GM18517 (cell line): ENCODE measurements around the gene BIRC7.

ENCODE experiments used
- ATAC-seq: cut with Tn5 transposase; IDR thresholded peaks from one replicate; pipeline ENCODE4 v1.9.1; 2021; ENCODE audit warnings: mild to moderate bottlenecking, moderate library complexity; ENCODE audit not compliant: unreplicated experiment

Gene BIRC7

DNA sequence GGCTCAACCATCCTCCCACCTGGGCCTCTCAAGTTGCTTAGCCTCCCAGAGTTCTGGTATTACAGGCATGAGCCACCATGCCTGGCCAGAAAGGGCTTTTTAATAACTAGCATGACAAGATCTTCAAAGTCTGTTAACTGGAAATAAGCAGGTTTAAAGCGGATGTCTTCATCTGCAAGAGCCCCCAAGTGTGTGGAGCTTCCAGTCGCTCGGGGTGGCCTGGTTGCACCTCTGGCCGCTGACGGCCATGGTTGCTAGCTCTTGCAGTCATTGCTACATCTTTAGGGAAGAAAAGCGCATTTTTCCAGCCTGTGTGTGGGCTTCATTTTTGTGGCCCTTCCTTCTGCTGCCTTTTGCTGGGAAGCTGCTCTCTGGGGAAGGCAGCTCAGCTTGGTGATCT is 44.7 kb downstream of the BIRC7 start:
- no peak for ATAC-seq

DNA sequence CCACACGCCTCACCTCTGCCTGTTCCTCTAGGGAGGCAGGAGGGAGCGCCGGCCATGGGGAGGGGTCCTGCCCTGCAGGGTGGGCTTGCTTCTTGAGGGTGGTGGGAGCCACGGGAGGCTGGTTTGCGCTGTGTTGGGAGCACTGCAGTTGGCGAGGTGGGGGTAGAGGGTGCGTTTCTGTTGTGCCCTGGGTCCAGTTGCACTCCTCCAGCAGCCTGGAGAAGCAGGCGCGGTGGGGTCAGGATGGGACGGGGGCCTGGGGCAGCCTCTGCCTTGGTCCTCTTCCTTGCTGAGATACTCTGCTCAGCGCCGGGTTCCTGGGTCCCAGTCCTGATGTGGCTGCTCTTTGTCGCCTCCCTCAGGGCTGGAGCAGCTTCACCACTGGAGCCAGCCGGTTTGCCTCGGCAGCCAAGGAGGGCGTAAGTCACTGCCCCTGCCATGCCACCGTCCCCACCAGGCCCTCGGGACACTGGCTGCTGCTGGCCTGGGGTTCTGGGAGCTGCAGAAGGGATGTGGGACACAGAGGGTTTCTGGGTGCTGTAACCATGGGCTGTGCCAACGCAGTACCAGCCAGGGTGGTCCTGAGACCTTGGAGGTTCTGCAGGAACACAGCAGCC is 45.3 kb downstream of the BIRC7 start:
- no peak for ATAC-seq

DNA sequence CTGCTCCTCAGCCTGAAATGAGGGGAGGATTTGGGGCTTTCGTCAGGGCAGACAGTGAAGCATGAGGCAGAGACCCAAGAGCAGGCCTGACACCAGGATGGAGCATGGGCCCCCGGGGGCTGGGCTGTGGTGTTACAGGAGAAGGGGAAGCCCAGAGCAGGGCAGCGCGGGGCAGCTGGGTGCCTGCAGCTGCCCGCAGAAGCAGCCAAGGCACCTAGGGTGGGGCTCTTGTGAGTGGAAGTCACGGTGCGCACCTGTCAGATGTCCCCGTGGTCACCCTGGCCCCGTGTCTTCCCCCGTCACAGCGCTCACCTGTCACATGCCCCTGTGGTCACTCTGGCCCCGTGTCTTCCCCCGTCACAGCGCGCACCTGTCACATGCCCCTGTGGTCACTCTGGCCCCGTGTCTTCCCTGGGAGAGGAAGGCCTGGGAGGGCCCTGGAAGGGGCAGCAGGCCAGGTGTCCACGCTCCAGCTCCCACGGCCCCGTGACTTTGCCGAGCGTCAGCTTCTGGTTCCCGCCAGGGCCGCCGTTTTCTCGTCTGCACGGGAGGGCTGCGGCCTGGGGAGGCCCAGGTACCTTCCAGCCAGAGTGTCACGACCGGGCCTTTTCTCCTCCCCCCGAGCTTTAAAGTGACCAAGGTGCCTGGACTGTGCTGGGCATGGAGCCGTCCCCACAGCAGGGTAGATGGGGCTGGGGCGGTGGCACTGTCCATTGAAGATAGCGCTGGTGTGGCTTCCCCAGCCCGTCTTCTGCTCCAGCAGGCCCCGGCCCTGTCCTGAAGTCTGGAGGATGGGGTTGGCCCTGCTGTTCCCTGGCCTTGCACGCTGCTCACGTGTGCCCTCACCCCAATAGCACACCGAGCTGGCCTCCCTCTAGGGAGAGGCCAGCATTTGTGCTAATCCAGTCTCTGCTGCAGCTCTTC is 46.3 kb downstream of the BIRC7 start:
- ATAC-seq: no peak

DNA sequence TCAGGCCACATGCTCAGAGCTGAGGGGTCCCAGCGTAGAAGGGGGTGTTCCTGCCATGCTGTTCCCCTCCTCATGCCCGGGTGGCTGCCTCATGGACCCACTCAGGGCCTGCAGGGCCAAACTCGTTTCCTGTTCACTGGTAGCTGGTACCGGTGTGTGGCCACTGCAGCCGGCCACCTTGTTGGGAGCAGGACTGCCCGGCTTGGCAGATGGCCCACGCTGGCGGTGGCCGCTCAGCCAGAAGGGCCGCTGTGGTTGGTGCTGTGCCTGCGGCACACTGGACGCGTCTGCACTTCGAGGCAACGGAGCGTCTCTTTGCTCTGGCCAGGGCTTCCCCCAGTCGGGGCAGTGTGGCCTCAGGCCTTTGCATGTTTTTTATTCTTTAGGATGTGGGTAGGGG is 47.2 kb downstream of the BIRC7 start:
- ATAC-seq: no peak

DNA sequence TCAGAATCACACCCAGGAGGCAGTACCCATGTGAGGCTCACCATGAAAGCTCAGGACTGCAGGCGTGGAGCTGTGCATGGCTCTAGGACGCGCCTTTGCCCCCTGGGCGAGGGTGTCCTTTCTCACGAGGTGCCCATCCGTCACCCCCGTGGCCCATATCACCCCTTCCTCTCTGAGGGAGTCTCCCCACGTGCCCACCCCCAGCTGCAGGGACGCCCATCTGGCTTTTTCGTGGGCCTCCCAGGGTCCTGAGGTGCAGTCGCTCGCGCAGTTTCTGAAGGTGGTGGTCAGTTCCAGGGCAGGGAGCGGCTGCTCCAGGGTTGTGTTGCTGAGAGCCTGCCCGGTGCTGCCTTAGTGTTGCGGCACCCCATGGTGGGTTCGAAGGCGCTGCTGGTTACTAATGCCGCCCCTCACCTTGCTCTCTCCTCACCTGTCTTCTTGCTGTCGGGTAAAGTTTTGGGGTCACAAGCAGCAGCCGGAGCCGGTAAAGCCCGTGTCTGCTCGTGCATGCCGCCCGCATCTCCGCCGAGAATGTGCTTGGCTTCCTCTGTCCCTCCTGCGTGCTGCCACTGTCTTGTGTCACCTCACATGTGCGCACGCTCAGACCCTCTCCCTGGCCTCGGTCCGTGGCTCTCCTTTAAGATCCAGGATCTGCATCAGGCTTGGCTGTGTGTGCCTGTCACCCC is 47.8 kb downstream of the BIRC7 start:
- ATAC-seq: no peak

DNA sequence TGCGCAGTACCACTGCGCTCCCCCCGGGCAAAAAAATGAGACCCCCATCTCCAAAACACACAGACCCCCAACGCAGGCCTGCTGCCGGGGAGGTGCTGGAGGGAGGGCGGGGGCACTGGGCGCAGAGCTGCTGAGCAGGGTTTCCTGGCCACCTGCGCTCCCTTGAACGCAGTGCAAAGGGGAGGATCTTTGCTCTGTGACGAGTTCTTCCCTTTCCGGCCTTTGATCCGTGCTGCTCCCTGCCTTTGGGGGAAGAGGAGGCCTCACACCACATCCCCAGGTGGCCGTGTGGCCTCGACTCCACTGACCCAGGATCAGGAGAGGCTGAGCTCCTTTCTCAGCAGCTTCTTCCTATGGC is 48.4 kb downstream of the BIRC7 start:
- no peak for ATAC-seq

DNA sequence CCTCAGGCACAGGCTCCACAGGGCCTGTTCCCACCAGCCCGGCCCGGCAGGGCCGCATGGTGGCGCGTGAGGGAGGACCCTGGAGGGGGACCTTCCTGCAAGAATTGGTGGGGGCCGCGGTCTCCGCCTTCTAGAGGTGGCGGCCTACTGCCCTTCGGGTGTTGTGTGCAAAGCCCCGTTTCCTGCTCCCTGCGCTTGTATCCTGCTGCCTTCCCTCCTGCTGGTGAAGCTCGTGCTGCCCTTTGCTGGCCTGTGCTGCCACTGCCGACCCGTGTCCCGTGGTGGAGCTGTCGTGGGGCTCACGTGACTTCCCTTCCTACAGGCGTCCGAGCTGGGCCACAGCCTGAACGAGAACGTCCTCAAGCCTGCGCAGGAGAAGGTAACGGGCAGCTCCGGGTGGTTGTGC is 48.8 kb downstream of the BIRC7 start:
- ATAC-seq: no peak

DNA sequence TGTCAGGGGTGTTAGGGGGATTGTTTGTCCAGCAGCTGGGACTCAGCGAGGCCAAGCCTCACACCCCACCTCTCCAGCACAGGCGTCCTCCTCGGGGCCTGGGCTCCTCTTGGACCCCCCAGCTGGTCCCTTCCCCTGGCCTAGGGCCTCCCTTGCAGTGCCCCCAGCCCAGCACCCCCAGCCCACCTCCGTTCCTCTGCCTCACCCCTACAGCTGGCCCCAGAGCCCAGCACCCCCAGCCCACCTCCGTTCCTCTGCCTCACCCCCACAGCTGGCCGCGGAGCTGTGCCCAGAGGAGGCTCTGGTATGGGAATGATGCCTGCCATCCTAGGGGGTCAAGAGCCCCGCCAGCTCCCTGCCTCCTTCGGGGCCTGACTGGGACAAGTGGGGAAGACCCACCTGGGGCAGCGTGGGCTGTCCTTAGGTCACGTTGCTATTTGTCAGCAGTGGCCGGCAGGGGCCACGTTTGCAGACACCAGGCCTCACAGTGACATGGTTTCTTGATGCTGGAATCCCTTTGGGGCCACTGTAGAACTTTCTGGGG is 49.3 kb downstream of the BIRC7 start:
- no peak for ATAC-seq

DNA sequence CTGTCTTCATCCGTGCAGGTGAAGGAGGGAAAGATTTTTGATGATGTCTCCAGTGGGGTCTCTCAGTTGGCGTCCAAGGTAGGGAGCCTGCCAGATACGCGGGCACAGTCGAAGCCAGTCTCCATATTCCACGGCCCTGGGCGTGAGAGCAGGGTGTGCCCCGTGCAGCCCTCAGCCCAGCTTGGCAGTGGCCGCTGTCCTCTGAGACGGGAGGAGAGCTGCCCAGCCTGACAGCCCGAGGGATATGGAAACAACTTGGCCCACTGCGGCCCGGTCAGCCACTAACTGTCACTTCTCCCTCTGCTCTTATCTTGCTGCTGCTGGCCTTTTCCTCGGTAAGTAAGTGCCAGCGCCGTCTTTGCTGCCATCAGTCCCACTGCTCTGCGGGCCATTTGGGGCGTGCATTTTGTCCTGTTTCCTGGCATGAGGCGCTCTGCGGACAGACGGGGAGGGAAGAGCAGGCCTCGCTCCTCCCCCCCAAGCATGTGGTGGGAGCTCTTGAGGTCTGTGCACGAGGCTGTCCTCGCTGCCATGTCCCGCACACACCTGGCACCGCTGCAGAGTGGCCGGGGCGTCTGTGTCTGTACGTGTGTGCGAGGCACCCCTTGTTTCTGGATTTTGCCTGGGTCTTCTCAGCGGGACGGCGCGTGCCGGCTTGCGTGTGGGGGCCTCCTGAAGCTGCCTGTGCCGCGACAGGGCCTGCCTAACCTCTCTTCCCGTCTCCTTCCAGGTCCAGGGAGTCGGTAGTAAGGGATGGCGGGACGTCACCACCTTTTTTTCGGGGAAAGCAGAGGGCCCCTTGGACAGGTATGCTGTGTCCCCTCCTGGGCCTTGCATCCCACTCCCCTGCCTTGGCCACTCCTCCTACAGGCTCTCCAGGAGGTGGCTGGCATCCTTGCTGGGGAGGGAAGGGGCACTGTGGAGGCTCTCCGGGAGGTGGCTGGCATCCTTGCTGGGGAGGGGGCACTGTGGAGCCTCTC is 50.2 kb downstream of the BIRC7 start:
- no peak for ATAC-seq

DNA sequence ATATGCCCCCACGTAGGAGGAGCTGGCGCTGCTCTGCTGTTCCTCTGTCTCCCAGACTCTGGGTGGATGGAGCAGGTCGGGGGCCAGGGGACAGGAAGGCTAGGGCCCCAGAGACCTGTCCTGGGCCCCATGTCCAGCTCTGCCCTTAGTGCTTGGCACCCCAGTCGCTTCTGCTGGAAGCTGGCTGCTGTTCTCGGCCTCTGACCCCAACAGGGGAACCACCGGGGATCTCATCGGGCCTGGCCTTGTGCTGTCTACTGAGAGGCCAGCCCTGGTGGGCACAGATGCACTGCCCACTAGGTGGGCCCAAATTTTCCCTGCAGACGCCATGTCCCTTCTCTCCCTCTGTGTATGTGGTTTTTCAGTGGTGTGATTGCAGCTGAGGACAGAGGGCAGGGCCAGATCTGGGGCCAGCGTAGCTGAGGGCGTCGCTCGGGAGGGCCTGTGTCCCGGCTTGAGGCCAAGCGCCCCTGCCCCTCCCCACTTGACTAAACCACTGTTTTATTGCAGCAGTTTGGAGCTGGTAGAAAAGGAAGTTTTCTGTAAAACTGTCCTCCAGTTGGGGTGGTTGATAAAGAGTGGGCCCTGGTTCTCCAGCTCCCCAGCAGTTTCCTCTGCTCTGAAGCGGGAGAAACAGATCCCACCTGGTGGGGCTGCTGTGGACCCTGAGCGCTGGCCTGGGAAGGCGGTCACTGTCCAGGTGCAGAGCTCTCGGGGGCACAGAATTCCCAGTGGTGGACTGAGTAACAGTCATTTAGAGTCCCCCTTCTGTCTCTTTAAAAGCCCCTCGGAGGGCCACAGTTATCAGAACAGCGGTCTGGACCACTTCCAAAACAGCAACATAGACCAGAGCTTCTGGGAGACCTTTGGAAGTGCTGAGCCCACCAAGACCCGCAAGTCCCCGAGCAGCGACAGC is 51.3 kb downstream of the BIRC7 start:
- no peak for ATAC-seq

DNA sequence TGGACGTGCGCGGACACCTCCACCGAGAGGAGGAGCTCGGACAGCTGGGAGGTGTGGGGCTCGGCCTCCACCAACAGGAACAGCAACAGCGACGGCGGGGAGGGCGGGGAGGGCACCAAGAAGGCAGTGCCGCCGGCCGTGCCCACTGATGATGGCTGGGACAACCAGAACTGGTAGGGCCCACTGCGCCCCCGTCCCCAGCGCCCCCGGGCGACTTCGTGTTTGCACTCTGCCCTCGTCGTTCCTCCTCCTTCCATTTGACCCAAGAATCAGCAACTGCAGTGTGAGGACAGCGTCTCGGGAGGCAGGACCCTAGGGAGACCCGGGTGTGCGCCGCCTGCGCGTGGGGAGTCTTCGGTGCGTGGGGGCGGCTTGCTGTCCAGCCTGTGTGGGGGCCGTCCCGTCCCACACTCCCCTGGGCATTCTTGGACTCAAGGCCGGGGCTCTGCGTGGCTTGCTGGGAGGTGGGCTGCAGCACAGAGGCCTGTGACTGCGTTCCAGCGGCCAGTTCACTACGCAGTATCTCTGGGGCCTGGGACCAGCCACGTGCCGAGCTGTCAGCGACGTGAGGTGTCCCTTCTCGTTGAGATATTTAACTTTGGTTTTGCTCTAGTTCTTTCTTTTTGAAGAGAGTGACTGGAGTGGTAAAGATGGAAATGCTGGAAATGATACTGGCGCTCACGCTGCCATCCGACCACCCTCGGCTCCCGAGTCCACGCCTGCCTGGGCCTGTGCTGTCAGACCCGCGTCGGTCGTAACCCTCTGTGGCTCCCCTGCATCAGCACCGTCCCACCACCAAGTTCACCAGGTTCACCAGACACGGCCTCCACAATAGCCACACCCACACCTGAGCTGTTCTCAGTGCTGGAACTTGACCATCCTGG is 52.2 kb downstream of the BIRC7 start:
- ATAC-seq: no peak

DNA sequence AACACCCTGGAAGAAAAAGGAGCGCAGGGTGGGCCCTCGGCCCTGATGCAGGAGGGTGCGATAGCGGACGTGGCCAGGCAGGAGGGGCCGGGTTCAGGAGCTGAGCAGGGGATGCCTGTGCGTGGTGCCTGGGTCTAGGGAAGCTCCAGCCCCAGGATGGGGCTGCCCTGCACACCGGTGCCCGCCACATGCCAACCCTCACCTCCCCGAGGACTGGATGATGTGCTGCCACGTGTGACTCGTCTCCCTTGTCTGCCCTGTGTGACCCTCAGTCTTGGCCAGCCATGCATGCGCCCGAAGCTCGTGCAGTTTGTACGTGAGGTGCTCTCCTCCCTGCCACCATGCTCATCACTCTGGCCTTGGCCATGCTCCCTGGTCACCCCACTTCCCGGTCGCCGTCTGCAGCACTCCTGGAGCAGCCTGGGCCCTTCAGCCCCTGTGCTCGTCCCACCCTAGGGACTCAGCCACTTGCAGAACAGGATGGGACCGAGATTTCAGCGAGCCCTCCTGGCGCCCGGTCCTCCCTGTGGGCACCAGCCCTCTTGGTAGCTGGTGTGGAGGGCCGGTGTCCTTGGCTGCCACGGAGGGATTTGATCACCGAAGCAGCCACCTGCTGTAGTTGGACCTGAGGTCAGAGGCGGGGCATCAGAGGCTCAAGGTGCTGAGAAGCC is 53.0 kb downstream of the BIRC7 start:
- ATAC-seq: no peak

DNA sequence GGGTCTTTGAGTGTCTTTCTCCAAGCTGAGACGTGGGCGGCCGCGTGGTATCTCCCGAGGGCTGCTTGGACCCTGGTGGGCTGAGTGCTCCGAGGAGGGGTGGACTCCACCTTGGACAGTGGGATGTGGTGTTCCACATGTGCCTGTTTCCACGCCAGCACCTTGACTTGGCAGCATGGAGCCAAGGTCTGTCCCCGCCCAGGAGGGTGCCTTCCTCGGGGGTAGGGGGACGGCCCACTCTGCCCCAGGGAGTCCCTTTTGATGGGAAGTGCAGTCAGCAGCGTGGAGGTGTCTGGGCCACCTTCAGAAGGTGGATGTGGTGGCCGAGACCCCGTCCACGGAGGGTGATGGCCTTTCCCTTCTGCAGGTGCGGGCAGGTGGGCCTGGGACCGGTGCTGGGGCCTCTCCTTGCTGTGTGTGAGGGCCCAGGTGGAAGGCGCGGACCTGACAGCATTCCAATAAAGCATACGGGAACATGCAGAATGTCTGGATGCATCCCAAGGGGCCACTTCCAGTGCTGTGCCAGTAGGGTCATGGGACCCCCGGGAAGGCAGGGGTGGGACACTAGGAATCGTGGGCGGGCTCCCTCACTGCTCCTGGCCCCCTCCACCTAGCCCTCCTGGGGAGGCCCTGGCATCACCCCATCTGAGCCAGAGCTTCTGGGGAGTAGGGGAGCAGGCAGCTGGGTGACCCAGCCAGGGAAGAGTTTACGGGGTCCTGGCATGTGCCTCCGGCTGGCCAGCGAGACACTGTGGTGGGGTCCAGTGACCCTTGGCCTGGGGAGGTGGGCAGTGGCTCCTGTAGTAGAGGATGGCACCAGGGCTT is 53.8 kb downstream of the BIRC7 start:
- ATAC-seq: no peak
